ENCODE data around the gene SORCS2. TPM values are rescaled to one million over a fixed set of nuclear protein-coding genes. Genes with fewer than 3 reads are reported as not detected.

SORCS2 gene
- polyA plus RNA-seq, 3 donors: 0.46 to 0.55 TPM; not detected in 1

- no peaks in the 10 kb centered on the region for H3K27me3 ChIP-seq (ENCODE audit: control insufficient read depth in 2 of 2, insufficient read depth in 2 of 2, low read length in 2 of 2)
- intact Hi-C loops (cut with micrococcal nuclease): no loop called here
- H3K36me3 ChIP-seq (replicated peaks in 1 of 2; ENCODE audit: control insufficient read depth in 1 of 2, insufficient read depth in 2 of 2, low read length in 2 of 2): no peaks in the 10 kb centered on the region
- no peak overlapping the region for H3K27ac Mint-ChIP-seq
- WGBS (ENCODE audit: insufficient coverage): 73% methylated on average over 5 of the region's 5 CpGs
- no peak overlapping the region for H3K4me2 ChIP-seq (replicated peaks; ENCODE audit: extremely low read depth, low read length, poor library complexity, severe bottlenecking)
- no peak for TF ChIP-seq CTCF (IDR thresholded peaks at IDR 0.05)
- peaks cover 0 to 8% (median 0%) of the 10 kb centered on the region in 7 donors for H3K9me3 Mint-ChIP-seq
- H3K4me3 Mint-ChIP-seq: no peak overlapping the region
- H2AFZ ChIP-seq (ENCODE audit: insufficient read depth, low read depth, low read length, poor library complexity, severe bottlenecking): no peak overlapping the region
- DNase-seq: no peak
- H3K9me3 ChIP-seq (replicated peaks in 1 of 2; ENCODE audit: control insufficient read depth in 1 of 2, insufficient read depth in 1 of 2, low read length in 2 of 2): peaks cover 0 to 10% of the 10 kb centered on the region in 2 donors
- no peaks in the 10 kb centered on the region for H3K4me1 ChIP-seq (ENCODE audit: control insufficient read depth in 1 of 2, insufficient read depth in 2 of 2, low read length in 2 of 2)
- peaks cover 9 to 14% (median 11%) of the 10 kb centered on the region in 3 donors for H3K27me3 Mint-ChIP-seq (ENCODE audit: low read depth in 3 of 3)
- H3K4me3 ChIP-seq (replicated peaks in 1 of 3; ENCODE audit: low read depth in 2 of 3, low read length in 3 of 3): no peak overlapping the region
- no peak overlapping the region for H3K9ac ChIP-seq (ENCODE audit: insufficient read depth, low read length, poor library complexity, severe bottlenecking)
- no peaks in the 10 kb centered on the region for H3K4me1 Mint-ChIP-seq
- no peaks in the 10 kb centered on the region for H4K20me1 ChIP-seq (ENCODE audit: insufficient read depth, low read length)
- no peaks in the 10 kb centered on the region for H3K36me3 Mint-ChIP-seq
- H3K79me2 ChIP-seq (ENCODE audit: insufficient read depth, low read length): no peaks in the 10 kb centered on the region
- no peak overlapping the region for H3K27ac ChIP-seq (ENCODE audit: low read depth in 1 of 2, low read length in 2 of 2)
Observed at GRCh38 chr4:7464259-7464655, 271.9 kb downstream of the SORCS2 start.

GRCh38 chr4:7465017-7465416, 272.7 kb downstream of the SORCS2 start:
- no peaks in the 10 kb centered on the region for H3K79me2 ChIP-seq (ENCODE audit: insufficient read depth, low read length)
- Mint-ChIP-seq H3K4me3 (no peak overlapping the region), H3K4me1 (no peaks in the 10 kb centered on the region), H3K36me3 (no peaks in the 10 kb centered on the region), H3K27me3 (ENCODE audit: low read depth in 3 of 3) (peaks cover 7 to 14% (median 11%) of the 10 kb centered on the region in 3 donors), H3K9me3 (peaks cover 0 to 8% (median 0%) of the 10 kb centered on the region in 7 donors), H3K27ac (peak overlapping the region in 1 of 7 donors; percentile 68)
- no peak overlapping the region for H2AFZ ChIP-seq (ENCODE audit: insufficient read depth, low read depth, low read length, poor library complexity, severe bottlenecking)
- no peak overlapping the region for H3K9ac ChIP-seq (ENCODE audit: insufficient read depth, low read length, poor library complexity, severe bottlenecking)
- no peak overlapping the region for H3K27ac ChIP-seq (ENCODE audit: low read depth in 1 of 2, low read length in 2 of 2)
- H4K20me1 ChIP-seq (ENCODE audit: insufficient read depth, low read length): no peaks in the 10 kb centered on the region
- no peaks in the 10 kb centered on the region for H3K36me3 ChIP-seq (replicated peaks in 1 of 2; ENCODE audit: control insufficient read depth in 1 of 2, insufficient read depth in 2 of 2, low read length in 2 of 2)
- no peaks in the 10 kb centered on the region for H3K27me3 ChIP-seq (ENCODE audit: control insufficient read depth in 2 of 2, insufficient read depth in 2 of 2, low read length in 2 of 2)
- no peak overlapping the region for H3K4me3 ChIP-seq (replicated peaks in 1 of 3; ENCODE audit: low read depth in 2 of 3, low read length in 3 of 3)
- no peak for DNase-seq
- H3K4me1 ChIP-seq (ENCODE audit: control insufficient read depth in 1 of 2, insufficient read depth in 2 of 2, low read length in 2 of 2): no peaks in the 10 kb centered on the region
- H3K9me3 ChIP-seq (replicated peaks in 1 of 2; ENCODE audit: control insufficient read depth in 1 of 2, insufficient read depth in 1 of 2, low read length in 2 of 2): peaks cover 0 to 10% of the 10 kb centered on the region in 2 donors
- no peak overlapping the region for H3K4me2 ChIP-seq (replicated peaks; ENCODE audit: extremely low read depth, low read length, poor library complexity, severe bottlenecking)
- WGBS (ENCODE audit: insufficient coverage): 91% methylated on average over 9 of the region's 9 CpGs
- intact Hi-C loops (cut with micrococcal nuclease): no loop called here
- TF ChIP-seq CTCF (IDR thresholded peaks at IDR 0.05): no peak

Measured in CD14-positive monocyte (primary cell).